HG02798 (cell line): ENCODE data around the gene AKNA.
"Not testable (repeated sequence)": the region's sequence is repeated elsewhere in the genome, so short reads cannot be mapped to it uniquely, and the experiment has no call there.

Experiments used
- ATAC-seq: cut with Tn5 transposase; IDR thresholded peaks from one replicate; pipeline ENCODE4 v1.9.1; 2021; ENCODE audit warnings: mild to moderate bottlenecking; ENCODE audit not compliant: unreplicated experiment, poor library complexity

AKNA gene

DNA sequence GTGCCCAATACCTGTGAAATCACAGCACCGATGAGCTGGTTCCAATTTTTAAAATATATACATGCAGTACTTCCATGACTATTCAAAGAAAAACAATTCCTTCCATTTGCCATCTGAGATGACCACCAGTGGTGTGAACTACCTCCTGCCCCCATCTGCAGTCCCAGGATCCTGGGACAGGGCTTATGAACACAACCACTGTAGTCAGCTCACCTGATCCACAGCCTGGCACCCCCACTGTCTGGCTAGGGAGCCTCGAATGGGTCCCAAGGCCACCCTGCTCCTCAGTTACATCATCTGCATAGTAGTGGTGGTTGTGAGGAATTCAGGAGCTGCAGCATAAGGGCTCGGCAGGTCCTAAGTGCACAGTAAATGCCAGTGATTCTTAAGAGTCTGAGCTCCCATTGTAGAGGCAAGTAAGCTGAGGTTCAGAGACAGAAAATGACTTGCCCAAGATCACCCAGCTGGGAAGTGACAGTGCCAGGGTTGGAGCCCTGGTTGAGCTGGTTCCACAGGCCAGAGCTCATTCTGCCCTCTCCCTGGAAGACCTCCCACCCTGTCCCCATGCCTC, 62.0 kb downstream of the AKNA start:
- not testable (repeated sequence) for ATAC-seq

DNA sequence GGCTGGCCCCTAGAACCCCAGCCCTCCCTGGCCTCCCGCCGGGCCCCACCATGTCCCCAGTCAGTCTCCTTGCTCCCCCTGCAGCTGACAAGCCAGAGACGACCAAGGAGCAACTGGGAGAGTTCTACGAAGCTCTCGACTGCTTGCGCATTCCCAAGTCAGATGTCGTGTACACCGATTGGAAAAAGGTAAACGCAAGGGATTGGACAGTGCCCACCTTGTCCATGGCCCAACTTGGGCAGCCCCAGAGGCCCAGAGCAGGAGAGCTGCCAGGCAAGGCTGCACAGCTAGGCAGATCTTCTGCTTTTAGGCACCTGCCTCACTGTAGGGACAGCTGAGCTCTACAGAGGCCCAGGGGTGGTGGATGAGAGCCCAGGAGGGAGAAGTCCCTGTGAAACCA, 62.8 kb downstream of the AKNA start:
- not testable (repeated sequence) for ATAC-seq

DNA sequence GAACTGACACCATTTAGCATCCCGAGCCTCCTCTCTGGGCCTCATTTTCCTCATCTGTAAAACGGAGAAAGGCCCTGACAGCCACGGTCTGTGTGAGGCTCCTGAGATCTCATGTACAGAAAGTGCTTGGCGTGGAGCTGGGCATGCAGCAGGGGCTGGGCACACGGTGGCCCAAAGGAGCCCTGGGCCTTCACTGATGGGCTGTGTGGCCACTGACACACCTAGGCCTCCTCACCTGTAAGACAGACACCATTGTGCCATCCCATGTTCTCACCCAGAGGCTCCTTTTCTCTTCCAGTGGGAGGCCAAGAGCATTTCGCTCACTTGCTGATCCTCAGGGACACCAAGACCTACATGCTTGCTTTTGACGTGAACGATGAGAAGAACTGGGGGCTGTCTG, 63.3 kb downstream of the AKNA start:
- no peak for ATAC-seq

DNA sequence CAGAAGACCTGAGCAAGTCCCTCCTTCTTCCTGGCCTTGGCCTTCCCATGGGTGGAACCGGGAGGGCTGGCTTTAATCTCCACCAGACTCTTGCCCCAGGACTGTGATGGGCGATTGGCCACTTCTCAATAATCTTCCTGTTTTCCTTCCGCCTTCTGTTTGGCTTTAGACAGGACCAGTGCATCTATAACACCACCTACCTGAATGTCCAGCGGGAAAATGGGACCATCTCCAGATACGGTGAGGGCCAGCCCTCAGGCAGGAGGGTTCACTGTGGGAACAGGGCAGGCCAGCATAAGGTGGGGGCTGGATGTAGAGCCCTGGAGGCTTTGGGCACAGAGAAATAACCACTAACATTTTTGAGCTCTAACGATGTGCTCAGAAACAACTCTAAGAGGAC, 63.9 kb downstream of the AKNA start:
- not testable (repeated sequence) for ATAC-seq

DNA sequence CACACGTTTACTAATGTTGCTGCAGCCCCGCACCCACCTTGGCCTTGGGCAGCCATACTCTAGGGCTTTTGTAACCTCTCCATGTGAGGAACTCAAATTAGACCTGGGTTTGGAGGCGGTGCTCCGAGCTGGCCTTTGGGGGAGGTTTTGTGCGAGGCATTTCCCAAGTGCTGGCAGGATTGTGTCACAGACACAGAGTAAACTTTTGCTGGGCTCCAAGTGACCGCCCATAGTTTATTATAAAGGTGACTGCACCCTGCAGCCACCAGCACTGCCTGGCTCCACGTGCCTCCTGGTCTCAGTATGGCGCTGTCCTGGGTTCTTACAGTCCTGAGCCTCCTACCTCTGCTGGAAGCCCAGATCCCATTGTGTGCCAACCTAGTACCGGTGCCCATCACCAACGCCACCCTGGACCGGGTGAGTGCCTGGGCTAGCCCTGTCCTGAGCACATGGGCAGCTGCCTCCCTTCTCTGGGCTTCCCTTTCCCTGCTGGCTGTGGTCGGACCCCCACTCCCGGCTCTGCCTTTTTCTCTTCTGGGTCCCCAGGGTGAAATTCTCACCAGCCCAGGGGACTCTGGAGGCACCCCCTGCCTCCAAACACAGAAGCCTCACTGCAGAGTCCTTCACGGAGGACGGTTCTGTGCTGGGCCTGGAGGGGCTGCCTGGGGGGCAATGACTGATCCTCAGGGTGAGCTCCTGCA, 64.8 kb downstream of the AKNA start, which contains the start of gene ORM1:
ORM1 (plus strand) TSS at position 268 of the 701 bp plus-strand sequence; CDS start at position 304, 36 bp downstream.
- not testable (repeated sequence) for ATAC-seq

DNA sequence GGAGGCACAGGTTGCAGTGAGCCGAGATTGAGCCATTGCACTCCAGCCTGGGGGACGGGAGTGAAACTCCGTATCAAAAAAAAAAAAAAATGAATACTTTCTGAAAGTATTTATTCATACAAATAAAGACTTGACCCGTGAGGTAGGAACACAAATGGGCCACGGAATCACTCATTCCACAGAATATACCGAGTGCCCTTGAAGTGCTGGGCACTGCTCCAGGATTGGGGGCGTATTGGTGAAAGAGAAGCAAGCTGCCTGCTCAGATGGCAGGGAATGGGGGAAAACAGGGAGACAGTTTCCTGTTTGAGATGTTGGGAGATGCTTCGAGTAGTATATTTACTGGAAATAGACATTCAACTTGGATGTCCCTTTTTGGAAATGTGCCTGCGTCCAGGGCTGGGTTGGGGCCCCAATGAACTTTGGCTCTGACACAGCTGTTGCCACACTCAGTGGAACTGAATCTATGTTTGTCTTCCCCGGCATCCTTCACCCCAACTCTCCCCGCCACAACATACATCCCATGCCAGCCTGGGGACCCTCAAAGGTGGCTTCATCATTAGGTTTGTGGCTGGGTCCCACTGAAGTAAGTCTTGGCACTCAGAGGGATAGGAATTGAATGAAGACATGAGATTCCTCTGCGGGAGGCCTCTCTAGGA, 65.5 kb downstream of the AKNA start:
- not testable (repeated sequence) for ATAC-seq

DNA sequence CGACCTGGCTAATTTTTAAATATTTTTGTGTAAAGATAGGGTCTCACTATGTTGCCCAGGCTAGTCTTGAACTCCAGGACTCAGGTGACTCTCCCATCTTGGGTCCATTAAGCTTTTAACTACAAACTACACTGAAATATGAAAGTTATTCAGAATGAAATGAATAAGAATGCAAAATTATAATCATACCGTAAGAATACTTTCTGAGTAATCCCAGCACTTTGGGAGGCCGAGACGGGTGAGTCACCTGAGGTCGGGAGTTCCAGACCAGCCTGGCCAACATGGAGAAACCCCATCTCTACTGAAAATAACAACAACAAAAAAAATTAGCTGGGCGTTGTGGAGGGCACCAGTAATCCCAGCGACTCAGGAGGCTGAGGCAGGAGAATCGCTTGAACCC, 66.0 kb downstream of the AKNA start:
- ATAC-seq = no peak

DNA sequence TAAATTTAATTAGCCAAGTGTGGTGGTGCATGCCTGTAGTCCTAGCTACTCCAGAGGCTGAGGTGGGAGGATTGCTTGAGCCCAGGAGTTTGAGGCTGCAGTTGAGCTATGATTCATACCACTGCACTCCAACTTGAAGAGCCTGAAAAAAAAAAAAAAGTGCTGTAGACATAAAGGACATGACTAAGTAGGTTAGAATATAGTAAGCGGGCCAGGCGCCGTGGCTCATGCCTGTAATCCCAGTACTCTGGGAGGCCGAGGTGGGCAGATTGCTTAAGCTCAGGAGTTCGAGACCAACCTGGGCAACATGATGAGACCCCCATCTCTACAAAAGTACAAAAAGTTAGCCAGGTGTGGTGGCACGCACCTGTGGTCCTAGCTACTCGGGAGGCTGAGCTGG, 67.1 kb downstream of the AKNA start:
- not testable (repeated sequence) for ATAC-seq

DNA sequence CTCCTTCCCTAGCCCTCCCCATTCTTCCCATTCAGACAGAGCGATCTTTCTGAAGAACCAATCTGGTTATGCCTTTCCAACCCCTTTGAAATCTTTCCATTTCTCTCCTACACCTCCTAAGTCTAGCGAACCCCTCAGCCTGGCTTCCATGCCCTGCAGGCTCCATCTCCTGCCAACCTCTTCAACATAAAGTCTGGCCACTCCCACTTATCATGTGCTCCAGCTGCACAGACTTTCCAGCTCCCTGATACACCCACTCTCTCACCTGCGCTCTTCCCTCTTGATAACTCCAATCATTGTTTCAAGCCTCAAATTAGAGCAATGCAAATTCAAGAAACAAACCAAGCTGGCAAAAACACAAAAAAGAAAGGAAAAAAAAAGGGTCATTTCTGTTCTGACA, 68.6 kb downstream of the AKNA start:
- ATAC-seq = no peak

DNA sequence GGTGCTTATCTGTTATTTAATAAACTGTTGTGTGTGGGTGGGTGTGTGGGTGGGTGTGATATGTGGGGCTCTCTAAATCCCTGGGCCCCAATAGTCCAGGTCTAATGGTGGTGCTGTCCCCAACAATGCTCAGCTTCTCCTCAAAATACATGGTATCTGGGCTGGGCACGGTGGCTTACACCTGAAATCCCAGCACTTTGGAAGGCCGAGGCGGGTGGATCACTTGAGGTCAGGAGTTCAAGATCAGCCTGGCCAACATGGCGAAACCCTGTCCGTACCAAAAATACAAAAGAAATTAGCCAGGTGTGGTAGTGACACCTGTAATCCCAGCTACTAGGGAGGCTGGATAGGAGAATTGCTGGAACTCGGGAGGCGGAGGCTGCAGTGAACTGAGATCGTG, 69.4 kb downstream of the AKNA start:
- no peak for ATAC-seq

DNA sequence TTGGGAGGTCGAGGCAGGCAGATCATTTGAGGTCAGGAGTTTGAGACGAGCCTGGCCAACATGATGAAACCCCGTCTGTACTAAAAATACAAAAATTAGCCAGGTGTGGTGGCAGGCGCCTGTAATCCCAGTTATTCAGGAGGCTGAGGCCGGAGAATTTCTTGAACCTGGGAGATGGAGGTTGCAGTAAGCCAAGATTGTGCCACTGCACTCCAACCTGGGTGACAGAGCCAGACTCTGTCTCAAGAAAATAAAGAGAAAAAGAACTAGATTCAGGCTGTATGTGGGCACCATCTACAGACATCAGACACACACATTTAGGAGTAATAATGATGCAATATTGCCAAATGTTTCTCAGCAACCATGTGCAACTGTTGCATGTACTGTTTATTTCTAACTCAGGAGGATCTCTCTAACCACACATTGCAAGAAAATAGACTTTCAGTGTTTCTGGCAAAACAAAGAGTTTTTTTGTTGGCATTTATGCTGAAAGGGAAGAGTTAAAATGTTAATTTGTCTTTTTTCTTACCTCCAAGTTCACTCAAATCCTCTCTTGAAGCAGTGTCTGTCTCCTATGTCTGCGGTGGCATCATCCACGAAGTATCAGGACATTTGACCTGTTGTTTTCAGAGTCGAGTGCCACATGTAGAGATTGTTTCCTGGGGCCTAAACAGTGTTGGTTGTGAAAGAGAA, 70.0 kb downstream of the AKNA start:
- ATAC-seq = no peak

DNA sequence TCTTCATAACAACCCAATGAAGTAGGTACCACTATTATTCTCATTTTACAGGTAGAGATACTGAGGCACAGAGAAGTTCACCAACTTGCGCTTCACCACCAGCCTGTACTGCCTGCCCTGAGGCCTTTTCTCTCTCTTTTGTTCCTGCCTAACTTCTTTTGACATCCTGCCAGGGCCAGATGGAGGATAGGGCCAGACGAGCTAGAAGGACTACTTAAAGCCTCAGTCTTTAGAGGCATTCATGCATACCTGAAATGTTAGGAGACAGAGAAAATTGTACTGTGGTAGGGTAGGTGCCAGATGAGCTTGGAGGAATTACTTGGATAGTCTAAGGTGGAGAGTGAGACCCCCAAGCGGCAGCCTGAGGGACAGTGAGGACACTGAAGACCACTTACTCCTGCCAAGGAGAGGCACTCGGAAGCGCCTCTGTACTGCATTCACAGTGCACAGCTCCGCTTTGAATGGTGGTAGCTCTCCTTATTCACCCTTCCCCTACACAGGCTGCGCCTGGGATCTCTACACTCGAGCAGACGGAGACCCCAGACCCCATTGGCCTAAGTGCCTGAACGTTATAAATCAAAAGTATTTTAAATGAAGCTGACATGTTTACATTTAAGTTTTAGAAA, 71.1 kb downstream of the AKNA start:
- no peak for ATAC-seq

DNA sequence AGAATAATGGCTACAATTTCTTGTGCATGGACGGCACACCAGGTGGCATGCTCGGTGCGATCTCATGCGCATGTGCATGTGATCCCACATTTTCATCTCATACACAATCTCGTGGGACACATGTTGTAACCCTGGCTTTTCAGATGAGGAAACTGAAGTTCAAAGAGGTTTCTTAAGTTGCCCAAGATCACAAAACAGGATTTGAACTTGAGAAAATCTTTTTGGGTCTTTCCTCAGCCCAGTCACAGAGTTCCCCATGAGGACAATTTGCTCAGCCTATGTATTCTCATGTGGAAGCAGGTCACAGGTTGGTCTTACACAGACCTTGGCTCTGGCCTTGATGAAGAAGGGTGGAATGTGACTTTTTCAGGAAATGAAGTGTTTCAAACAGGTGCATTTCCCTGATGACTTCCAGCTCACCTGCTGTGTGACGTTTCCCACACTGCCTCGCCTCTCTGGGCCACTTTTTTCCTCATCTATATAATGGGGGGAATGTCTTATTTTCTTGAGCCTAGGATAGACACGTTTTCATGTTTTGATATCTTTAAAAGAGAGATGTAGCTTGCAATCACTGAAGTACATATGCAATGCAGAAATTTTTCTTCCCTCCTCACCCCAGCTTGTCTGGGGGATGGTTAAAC, 71.9 kb downstream of the AKNA start:
- no peak for ATAC-seq

DNA sequence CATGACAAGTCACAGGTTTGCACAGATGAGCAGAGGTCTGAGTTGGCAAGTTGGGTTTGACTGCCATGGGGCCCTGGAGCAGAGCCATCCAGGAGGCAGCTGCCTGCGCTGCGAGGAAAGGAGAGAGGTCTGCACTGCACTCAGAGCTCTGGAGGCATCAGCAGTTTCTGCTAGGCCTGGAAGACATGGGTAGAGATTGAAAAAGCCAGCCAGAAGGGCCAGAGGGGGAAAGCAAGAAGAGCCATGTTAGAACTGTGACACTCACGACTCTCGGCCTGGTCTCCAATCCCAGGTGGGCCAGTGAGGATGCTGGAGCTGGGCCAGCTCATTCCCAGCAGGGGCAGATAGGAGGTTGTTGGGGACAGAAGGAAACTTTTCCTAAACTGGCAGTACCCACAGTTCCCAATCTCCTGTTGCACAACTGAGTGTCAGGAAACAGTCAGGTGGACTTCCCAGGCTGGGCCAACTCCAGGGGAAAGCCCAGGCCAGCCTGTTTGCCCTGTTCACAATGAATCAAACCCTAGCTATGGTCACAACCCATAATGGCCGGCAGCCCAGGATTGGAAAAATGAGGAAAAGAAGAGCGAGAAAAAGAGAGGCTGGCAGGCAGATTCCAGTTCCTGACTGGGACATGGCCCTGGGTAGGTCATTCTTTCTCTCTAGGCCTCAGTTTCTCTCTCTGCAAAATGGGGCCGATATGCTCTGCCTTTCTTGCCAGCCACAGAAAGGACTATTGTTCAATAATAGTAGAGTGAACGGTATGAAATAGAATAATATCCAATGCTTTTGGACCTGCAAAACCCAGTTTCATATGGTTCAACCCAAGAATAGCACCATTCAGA, 72.7 kb downstream of the AKNA start:
- ATAC-seq = no peak

DNA sequence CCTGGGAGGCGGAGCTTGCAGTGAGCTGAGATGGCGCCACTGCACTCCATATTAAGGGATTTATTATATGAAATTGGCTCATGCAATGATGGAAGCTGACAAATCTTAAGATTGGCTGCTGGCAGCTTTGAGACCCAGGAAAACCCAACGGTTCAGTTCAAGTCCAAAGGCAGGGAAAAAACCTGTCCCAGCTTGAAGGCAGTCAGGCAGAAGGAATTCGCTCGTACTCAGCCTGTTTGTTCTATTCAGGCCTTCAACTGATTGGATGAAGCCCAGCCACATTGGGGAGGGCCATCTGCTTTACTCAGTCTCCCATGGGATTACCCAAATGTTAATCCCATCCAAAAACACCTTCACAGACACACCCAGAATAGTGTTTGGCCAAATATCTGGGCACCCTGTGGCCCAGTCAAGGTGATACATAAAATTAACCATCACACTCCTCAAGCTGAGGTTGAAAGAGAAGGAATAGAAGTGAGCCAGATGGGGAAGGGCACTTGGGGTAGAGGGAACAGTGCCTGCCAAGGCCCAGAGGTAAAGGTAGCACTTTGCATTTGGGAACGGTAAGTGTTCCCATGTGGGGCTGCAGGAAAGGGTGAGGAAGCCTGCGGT, 73.4 kb downstream of the AKNA start:
- ATAC-seq = no peak

DNA sequence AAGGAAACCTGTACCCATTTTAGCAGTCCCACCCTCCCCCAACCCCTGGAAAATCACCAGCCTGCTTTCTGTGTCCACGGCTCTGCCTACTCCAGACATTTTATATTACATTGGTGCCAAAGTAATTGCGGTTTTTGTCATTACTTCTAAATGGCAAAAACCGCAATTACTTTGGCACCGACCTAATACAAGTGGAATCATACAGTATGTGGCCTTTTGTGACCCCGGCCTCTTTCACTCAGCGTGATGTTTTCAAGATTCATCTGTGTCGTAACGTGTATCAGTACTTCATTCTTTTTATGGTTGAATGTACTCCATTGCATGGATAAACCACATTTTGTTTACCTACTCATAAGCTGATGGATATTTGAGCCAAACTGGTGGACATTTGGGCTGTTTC, 74.6 kb downstream of the AKNA start:
- ATAC-seq = no peak

DNA sequence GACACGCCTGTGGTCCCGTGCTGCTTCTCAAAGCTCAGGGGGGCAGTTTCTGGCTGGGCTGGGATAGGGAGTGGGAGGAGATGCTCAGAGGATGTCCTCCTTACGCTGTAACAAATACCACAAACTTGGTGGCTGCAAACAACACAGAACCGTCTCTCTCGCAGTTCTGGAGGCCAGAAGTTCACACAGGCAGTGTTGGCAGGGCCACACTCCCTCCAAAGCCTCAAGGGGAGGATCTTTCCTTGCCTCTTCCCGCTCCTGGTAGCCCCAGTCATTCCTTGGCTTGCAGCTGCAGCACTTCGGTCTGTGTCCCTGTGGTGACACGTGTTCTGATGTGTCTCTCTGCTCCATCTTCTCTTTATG, 75.3 kb downstream of the AKNA start:
- ATAC-seq = no peak

DNA sequence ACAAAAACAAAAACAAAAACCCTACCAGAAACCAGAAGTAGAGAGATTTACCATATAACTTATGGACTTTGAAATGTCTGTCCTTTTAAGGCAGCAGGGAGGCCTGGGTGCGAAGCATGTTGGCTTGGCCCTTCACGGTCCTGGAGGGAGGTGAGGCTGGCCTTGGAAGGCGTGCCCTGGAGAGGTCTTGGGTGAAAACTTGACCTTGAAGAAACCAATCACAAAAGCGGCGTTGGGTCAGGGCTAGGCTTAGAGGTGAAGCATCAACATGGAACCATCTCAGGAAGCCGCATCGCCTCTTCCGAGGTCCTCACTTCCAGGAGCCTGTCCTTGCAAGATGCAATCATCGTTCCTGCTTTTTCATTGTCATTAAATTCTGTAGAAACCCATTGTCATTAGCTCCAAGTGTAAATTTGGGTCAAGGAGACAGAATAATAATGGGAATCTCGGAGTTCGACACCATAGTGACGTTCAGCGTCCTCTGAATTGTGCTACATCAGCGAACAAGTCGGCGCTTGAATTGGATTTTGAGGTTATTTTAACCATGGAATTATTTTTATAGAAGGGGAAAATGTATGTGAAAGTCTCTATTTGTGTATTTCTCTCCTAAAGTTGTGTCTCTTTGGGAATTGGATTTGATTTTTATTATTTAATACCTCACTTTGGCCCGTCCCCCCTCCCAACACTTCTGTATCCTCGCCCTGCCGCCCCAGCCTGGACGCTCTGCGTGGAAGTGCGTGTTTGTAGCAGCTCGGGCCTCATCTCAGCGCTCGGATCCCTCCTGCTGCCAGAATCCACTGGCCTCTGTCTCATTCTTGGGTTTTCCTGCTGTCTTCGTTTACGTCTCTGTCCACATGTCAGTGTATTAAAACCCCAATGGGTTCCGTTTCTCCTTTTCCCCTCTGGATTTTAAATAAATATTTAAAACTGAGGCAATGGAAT, 75.9 kb downstream of the AKNA start:
- no peak for ATAC-seq
